ENCODE measurements around the gene CHDH.

The CHDH gene

GRCh38 chr3:53841296-53841695, 4.9 kb downstream of the CHDH start:
- in situ Hi-C loops (cut with HindIII; ENCODE audit: low pct_ligation_motif_present, low sequenced_read_pairs): no loop called here
- TF ChIP-seq, protein P1, sequence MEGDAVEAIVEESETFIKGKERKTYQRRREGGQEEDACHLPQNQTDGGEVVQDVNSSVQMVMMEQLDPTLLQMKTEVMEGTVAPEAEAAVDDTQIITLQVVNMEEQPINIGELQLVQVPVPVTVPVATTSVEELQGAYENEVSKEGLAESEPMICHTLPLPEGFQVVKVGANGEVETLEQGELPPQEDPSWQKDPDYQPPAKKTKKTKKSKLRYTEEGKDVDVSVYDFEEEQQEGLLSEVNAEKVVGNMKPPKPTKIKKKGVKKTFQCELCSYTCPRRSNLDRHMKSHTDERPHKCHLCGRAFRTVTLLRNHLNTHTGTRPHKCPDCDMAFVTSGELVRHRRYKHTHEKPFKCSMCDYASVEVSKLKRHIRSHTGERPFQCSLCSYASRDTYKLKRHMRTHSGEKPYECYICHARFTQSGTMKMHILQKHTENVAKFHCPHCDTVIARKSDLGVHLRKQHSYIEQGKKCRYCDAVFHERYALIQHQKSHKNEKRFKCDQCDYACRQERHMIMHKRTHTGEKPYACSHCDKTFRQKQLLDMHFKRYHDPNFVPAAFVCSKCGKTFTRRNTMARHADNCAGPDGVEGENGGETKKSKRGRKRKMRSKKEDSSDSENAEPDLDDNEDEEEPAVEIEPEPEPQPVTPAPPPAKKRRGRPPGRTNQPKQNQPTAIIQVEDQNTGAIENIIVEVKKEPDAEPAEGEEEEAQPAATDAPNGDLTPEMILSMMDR (IDR thresholded peaks at IDR 0.05; ENCODE audit: low read depth, low read length, missing control alignments): peak; percentile 11
- H3K4me3 ChIP-seq (ENCODE audit: low read depth, low read length): no peak overlapping the region

GRCh38 chr3:53837331-53837730, 8.9 kb downstream of the CHDH start:
- no peak overlapping the region for H3K27ac ChIP-seq
- in situ Hi-C loops (cut with HindIII; ENCODE audit: low pct_ligation_motif_present, low sequenced_read_pairs): no loop called here
- H3K27me3 ChIP-seq (replicated peaks): no peaks in the 10 kb centered on the region
- DNase-seq: no peak
- TF ChIP-seq, protein P1 (IDR thresholded peaks at IDR 0.05; ENCODE audit: low read depth, low read length, missing control alignments): no peak
- H3K36me3 ChIP-seq (replicated peaks): no peaks in the 10 kb centered on the region
- no peak overlapping the region for H3K4me3 ChIP-seq (ENCODE audit: low read depth, low read length)

More at GRCh38 chr3:53841296-53841695, 4.9 kb downstream of the CHDH start:
- no peak for DNase-seq
- Histone ChIP-seq H3K27ac (no peak overlapping the region), H3K27me3 (replicated peaks) (peaks cover 7% of the 10 kb centered on the region), H3K36me3 (replicated peaks) (no peaks in the 10 kb centered on the region)

DNA sequence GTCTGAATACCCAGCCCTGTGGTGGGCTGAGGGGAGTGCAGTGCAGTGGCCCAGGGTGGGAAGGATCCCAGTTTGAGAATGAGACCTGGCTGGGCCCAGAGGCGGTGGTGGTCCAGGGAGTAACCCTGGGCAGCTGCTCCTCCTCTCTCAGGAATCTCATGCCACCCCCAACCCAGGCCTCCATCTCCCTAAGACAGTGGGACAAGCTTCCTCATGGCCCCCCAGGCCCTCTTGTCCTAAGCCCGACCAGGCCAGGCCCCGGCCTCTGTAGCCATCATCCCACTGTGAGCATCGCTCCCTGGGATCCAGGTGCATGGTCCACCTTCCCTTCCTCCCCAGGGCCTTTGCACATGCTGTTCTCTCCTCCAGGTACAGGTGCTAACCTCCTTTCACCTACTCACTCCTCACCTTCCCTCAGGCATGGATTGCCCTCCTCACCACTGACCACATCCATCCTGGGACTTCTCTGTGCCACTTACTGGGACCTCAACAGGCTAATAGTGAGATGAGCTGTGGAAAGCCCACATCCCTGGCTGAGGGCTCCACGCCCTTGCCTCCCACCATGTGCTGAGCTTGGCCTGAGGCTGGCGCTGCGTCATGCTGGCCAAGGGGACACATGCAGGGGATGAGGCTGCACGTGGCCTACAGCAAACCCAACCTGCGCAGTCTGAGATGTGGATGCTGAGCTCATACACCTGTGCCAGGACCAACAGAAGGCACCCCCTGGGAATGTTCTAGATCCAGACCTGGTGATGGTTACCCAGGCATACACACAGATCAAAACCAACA, 9.9 kb downstream of the CHDH start:
- in situ Hi-C loops (cut with HindIII; ENCODE audit: low pct_ligation_motif_present, low sequenced_read_pairs): no loop called here
- TF ChIP-seq, protein P1 (IDR thresholded peaks at IDR 0.05; ENCODE audit: low read depth, low read length, missing control alignments): no peak
- no peak overlapping the region for H3K27ac ChIP-seq

DNA sequence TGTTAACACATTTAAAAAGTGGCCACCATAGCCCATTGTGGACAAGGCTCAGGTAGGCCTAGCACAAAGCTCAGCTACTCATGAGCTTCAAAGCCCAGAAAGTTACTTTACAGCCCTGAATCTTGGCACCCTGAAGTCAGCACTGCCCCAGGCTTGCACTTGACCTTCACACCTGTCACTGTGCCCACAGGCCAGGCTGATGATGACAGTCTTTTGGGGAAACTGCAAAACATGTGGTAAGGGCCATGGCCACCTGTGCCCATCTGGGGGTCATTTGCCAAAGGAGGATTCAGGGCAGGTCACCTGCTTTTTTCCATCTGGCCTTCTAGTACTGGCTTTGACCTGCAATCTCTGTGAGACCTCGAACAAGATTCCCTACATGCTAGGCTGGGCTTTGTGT, 11.0 kb downstream of the CHDH start:
- no peak overlapping the region for H3K4me3 ChIP-seq (ENCODE audit: low read depth, low read length)
- TF ChIP-seq, protein P1 (IDR thresholded peaks at IDR 0.05; ENCODE audit: low read depth, low read length, missing control alignments): no peak
- no peaks in the 10 kb centered on the region for H3K36me3 ChIP-seq (replicated peaks)
- in situ Hi-C loops (cut with HindIII; ENCODE audit: low pct_ligation_motif_present, low sequenced_read_pairs): no loop called here
- no peak overlapping the region for H3K27ac ChIP-seq
- DNase-seq: no peak
- H3K27me3 ChIP-seq (replicated peaks): no peaks in the 10 kb centered on the region

More for the DNA sequence above, 9.9 kb downstream of the CHDH start:
- no peak for DNase-seq
- no peaks in the 10 kb centered on the region for H3K27me3 ChIP-seq (replicated peaks)
- no peaks in the 10 kb centered on the region for H3K36me3 ChIP-seq (replicated peaks)
- no peak overlapping the region for H3K4me3 ChIP-seq (ENCODE audit: low read depth, low read length)

GRCh38 chr3:53834429-53835095, 11.7 kb downstream of the CHDH start:
- H3K36me3 ChIP-seq (replicated peaks): no peaks in the 10 kb centered on the region
- in situ Hi-C loops (cut with HindIII; ENCODE audit: low pct_ligation_motif_present, low sequenced_read_pairs): no loop called here
- TF ChIP-seq, protein P1 (IDR thresholded peaks at IDR 0.05; ENCODE audit: low read depth, low read length, missing control alignments): no peak

More at GRCh38 chr3:53834429-53835095, 11.7 kb downstream of the CHDH start:
- no peak overlapping the region for H3K4me3 ChIP-seq (ENCODE audit: low read depth, low read length)
- DNase-seq: no peak
- H3K27ac ChIP-seq: no peak overlapping the region
- no peaks in the 10 kb centered on the region for H3K27me3 ChIP-seq (replicated peaks)

Measured in brain microvascular endothelial cell (primary cell).